Measurements from ENCODE around the gene CARMIL1. TPM values are rescaled to one million over a fixed set of nuclear protein-coding genes. Genes with fewer than 3 reads are reported as not detected.

CARMIL1 gene
- total and polyA plus RNA-seq, 2 of the 8 experiments (the other 6 are each of a cell fraction or from before 2014, with no cell fraction given), result 20.3 to 40.4 TPM

DNA sequence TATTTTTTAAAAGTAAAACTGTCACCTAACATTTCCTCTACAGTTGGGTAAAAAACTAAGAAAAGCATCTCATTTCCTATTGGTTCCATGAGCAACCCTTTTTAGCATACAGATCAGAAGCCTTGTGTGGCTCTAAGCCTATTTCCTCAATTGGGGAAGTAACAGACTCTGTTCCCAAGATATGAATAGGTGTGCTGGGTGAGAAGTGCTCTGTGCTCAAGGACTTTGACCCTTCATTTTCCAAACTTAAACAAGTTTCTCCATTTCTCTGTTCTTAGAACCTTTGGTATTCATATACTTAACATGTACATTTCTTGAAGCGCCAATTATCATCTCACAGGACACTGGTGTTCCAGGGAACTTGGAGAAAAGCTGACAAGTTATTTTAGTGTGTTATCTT, 24.1 kb downstream of the CARMIL1 start:
- Histone ChIP-seq H3K4ac (replicated peaks; ENCODE audit: insufficient read length, low read depth, low read length) (no peak overlapping the region), H3K14ac (ENCODE audit: insufficient read length) (no peak overlapping the region), H3K27ac (ENCODE audit: low read depth, low read length) (no peak overlapping the region), H3K56ac (replicated peaks; ENCODE audit: insufficient read length, low read depth, low read length) (no peak overlapping the region), H4K5ac (ENCODE audit: insufficient read length, low read depth, low read length) (no peak overlapping the region), H2BK5ac (ENCODE audit: low read depth, low read length) (no peak overlapping the region), H4K20me1 (replicated peaks in 1 of 2; ENCODE audit: control insufficient read depth in 1 of 2, insufficient read depth in 2 of 2, low read length in 2 of 2) (peaks cover under 1 to 8% of the 10 kb centered on the region in 2 experiments), H3K9me3 (ENCODE audit: insufficient read depth in 2 of 2, low read depth in 1 of 2, low read length in 1 of 2) (no peaks in the 10 kb centered on the region), H4K91ac (replicated peaks; ENCODE audit: insufficient read length, low read length) (no peak overlapping the region), H3K9ac (replicated peaks in 1 of 4; ENCODE audit: extremely low read depth in 1 of 4, low read depth in 3 of 4, low read length in 3 of 4) (no peak overlapping the region), H3K4me2 (ENCODE audit: insufficient read depth in 1 of 2, low read depth in 2 of 2, low read length in 2 of 2) (no peak overlapping the region), H2BK20ac (ENCODE audit: low read length) (no peak overlapping the region), H3K79me2 (ENCODE audit: control insufficient read depth in 1 of 2, insufficient read depth in 2 of 2, low read length in 2 of 2) (peaks cover 2 to 96% of the 10 kb centered on the region in 2 experiments; a peak in 3 of 4 replicates), H3K18ac (ENCODE audit: extremely low read depth, low read length) (no peak overlapping the region), H3K23me2 (ENCODE audit: low read depth, low read length) (no peaks in the 10 kb centered on the region), H4K8ac (ENCODE audit: extremely low read depth, insufficient read depth, low read length) (no peak overlapping the region), H3K79me1 (ENCODE audit: low read depth, low read length) (peaks cover 9% of the 10 kb centered on the region), H2AK5ac (ENCODE audit: low read depth, low read length) (no peak overlapping the region), H3K36me3 (ENCODE audit: control insufficient read depth in 2 of 4, insufficient read depth in 4 of 4, low read length in 3 of 4) (no peaks in the 10 kb centered on the region; a peak in 1 of 8 replicates), H2BK12ac (ENCODE audit: low read depth, low read length) (no peak overlapping the region), H3K27me3 (replicated peaks in 1 of 4; ENCODE audit: control insufficient read depth in 3 of 4, extremely low read depth in 1 of 4, insufficient read depth in 3 of 4, low read length in 3 of 4) (no peaks in the 10 kb centered on the region), H2BK120ac (replicated peaks; ENCODE audit: low read depth, low read length) (no peak overlapping the region), H2BK15ac (ENCODE audit: low read length) (no peak overlapping the region), H3K23ac (ENCODE audit: insufficient read length) (no peak overlapping the region), H3K4me1 (replicated peaks in 1 of 4; ENCODE audit: control insufficient read depth in 3 of 4, insufficient read depth in 4 of 4, low read length in 3 of 4) (peaks cover 0 to 7% (median 4%) of the 10 kb centered on the region in 4 experiments; a peak in 3 of 7 replicates), H2AFZ (ENCODE audit: low read length) (no peak overlapping the region), H3K4me3 (ENCODE audit: extremely low read depth in 1 of 4, insufficient read depth in 2 of 4, low read depth in 3 of 4, low read length in 4 of 4) (no peak overlapping the region)
- ChIA-PET CTCF (ENCODE audit: partially characterized antibody) (interaction anchor here (1.0 to 4.0 kb wide), 2 partner anchors 11 to 24 kb away, joined by 3 to 11 read pairs; partner anchors contain the start of gene CARMIL1), POLR2A (ENCODE audit: partially characterized antibody) (no interaction called here)
- DNase-seq (ENCODE audit: low read depth in 1 of 2, low spot score in 2 of 2), result no peak
- FAIRE-seq, result no peak
- TF ChIP-seq KDM5A (IDR thresholded peaks at IDR 0.05; ENCODE audit: low read length) (no peak), BACH1 (IDR thresholded peaks at IDR 0.05; ENCODE audit: low read length) (no peak), YY1 (IDR thresholded peaks at IDR 0.05; ENCODE audit: low read depth, low read length) (no peak)
- WGBS, 2 experiments (ENCODE audit: extremely low coverage in 1 of 2, insufficient coverage in 1 of 2, insufficient read length in 1 of 2, insufficient replicate concordance in 2 of 2, low coverage in 1 of 2, low lambda C conversion rate in 2 of 2, missing lambda C conversion rate in 1 of 2), result 91% methylated on average over 1 of the region's 1 CpG; no CpG with 5 or more reads in 1 of the 2 experiments

Data from H1 (cell line).